ENCODE results near the gene ACTRT2.

- TF ChIP-seq, protein P1, sequence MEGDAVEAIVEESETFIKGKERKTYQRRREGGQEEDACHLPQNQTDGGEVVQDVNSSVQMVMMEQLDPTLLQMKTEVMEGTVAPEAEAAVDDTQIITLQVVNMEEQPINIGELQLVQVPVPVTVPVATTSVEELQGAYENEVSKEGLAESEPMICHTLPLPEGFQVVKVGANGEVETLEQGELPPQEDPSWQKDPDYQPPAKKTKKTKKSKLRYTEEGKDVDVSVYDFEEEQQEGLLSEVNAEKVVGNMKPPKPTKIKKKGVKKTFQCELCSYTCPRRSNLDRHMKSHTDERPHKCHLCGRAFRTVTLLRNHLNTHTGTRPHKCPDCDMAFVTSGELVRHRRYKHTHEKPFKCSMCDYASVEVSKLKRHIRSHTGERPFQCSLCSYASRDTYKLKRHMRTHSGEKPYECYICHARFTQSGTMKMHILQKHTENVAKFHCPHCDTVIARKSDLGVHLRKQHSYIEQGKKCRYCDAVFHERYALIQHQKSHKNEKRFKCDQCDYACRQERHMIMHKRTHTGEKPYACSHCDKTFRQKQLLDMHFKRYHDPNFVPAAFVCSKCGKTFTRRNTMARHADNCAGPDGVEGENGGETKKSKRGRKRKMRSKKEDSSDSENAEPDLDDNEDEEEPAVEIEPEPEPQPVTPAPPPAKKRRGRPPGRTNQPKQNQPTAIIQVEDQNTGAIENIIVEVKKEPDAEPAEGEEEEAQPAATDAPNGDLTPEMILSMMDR (IDR thresholded peaks at IDR 0.05), result no peak
- TF ChIP-seq POLR2A (IDR thresholded peaks at IDR 0.05), result no peak
Observed at GRCh38 chr1:3017440-3018050, 3.7 kb upstream of the ACTRT2 start.
